Measurements from ENCODE around the gene COMMD4. TPM values are rescaled to one million over a fixed set of nuclear protein-coding genes. Genes with fewer than 3 reads are reported as not detected.
"Not testable (repeated sequence)": the region's sequence is repeated elsewhere in the genome, so short reads cannot be mapped to it uniquely, and the experiment has no call there.

Gene COMMD4
- total and polyA plus RNA-seq, 2 of the 4 experiments (the other 2 are of a cell fraction): 91.2 to 133 TPM

GRCh38 chr15:75342221-75342620 lies 6.4 kb downstream of the COMMD4 start:
- dilution Hi-C loops (cut with HindIII; ENCODE audit: low sequenced_read_pairs, unreplicated experiment) (no loop called here), intact Hi-C loops (cut with micrococcal nuclease) (no loop called here), in situ Hi-C loops (cut with MboI; ENCODE audit: low sequenced_read_pairs) (no loop called here)
- Histone ChIP-seq H4K20me1 (ENCODE audit: insufficient read depth, low read length) (no peaks in the 10 kb centered on the region), H3K9ac (ENCODE audit: low read depth, low read length) (no peak overlapping the region), H3K27ac (ENCODE audit: insufficient read depth, low read length) (no peak overlapping the region), H3K56ac (ENCODE audit: extremely low read depth, insufficient read depth, low read length) (no peak overlapping the region), H2AK9ac (replicated peaks; ENCODE audit: low read depth, low read length, poor library complexity) (no peak overlapping the region), H4K91ac (ENCODE audit: insufficient read depth, low read depth, low read length) (no peak overlapping the region), H3K4me3 (ENCODE audit: insufficient read depth, low read depth, low read length) (no peak overlapping the region), H3K23ac (ENCODE audit: low read depth, low read length) (no peak overlapping the region), H3K4me1 (ENCODE audit: control insufficient read depth, insufficient read depth, low read length) (peaks cover 4% of the 10 kb centered on the region; the same call in 1 of the 2 replicates), H3K4me2 (ENCODE audit: low read depth, low read length) (no peak overlapping the region), H2BK15ac (ENCODE audit: low read depth, low read length) (no peak overlapping the region), H3K18ac (ENCODE audit: low read depth, low read length) (no peak overlapping the region), H3K9me1 (ENCODE audit: insufficient read depth, low read length) (no peaks in the 10 kb centered on the region), H2AK5ac (ENCODE audit: low read depth, low read length) (no peak overlapping the region), H2AFZ (replicated peaks; ENCODE audit: low read length, poor library complexity) (no peak overlapping the region), H4K8ac (ENCODE audit: low read depth in 2 of 2, low read length in 2 of 2) (no peak overlapping the region), H3K9me3 (ENCODE audit: control insufficient read depth, insufficient read depth, low read length) (no peaks in the 10 kb centered on the region), H3K27me3 (ENCODE audit: control insufficient read depth, insufficient read depth, low read length) (no peaks in the 10 kb centered on the region; the same call in 1 of the 2 replicates), H3K14ac (replicated peaks; ENCODE audit: low read depth, low read length) (no peak overlapping the region), H3K79me1 (ENCODE audit: low read depth in 1 of 2, low read length in 2 of 2) (peaks cover 0 to 3% of the 10 kb centered on the region in 2 experiments; a peak in 3 of 4 replicates), H3K4ac (ENCODE audit: low read depth, low read length) (no peak overlapping the region), H3K36me3 (ENCODE audit: control insufficient read depth, insufficient read depth, low read length) (peaks cover 16% of the 10 kb centered on the region), H2BK20ac (ENCODE audit: low read depth, low read length) (no peak overlapping the region), H2BK5ac (ENCODE audit: low read depth, low read length, poor library complexity, severe bottlenecking) (no peak overlapping the region), H4K5ac (ENCODE audit: low read depth, low read length) (no peak overlapping the region), H2BK120ac (ENCODE audit: low read depth, low read length) (no peak overlapping the region)
- ChIA-PET CTCF (no interaction called here), POLR2A (ENCODE audit: unreplicated experiment) (no interaction called here)
- no peak for ATAC-seq (ENCODE audit: low read depth)
- no TSS peak for BruUV-seq (replicated peaks)
- WGBS, 2 experiments (ENCODE audit: extremely low coverage in 2 of 2, insufficient read length in 1 of 2): 83% methylated on average over 1 of the region's 6 CpGs; no CpG with 5 or more reads in 1 of the 2 experiments
- TF ChIP-seq USF2 (IDR thresholded peaks at IDR 0.05; ENCODE audit: low read depth, low read length): no peak
- TF ChIP-seq POLR2A (IDR thresholded peaks at IDR 0.05; ENCODE audit: low read depth, low read length): no peak
- no peak for TF ChIP-seq CEBPB (IDR thresholded peaks at IDR 0.05; ENCODE audit: low read depth, low read length)
- TF ChIP-seq RCOR1 (IDR thresholded peaks at IDR 0.05; ENCODE audit: insufficient replicate concordance, low read length): no peak
- no peak for DNase-seq

GRCh38 chr15:75343953-75344352 lies 8.1 kb downstream of the COMMD4 start:
- H3K18ac ChIP-seq (ENCODE audit: low read depth, low read length); H3K4me3 ChIP-seq (ENCODE audit: insufficient read depth, low read depth, low read length); H4K8ac ChIP-seq (ENCODE audit: low read depth in 2 of 2, low read length in 2 of 2); in situ Hi-C loops (cut with MboI; ENCODE audit: low sequenced_read_pairs); H2AK9ac ChIP-seq (replicated peaks; ENCODE audit: low read depth, low read length, poor library complexity); dilution Hi-C loops (cut with HindIII; ENCODE audit: low sequenced_read_pairs, unreplicated experiment); H2BK20ac ChIP-seq (ENCODE audit: low read depth, low read length); intact Hi-C loops (cut with micrococcal nuclease); H3K23ac ChIP-seq (ENCODE audit: low read depth, low read length); H3K27me3 ChIP-seq (ENCODE audit: control insufficient read depth, insufficient read depth, low read length); H2BK15ac ChIP-seq (ENCODE audit: low read depth, low read length); H4K91ac ChIP-seq (ENCODE audit: insufficient read depth, low read depth, low read length); DNase-seq; H2BK5ac ChIP-seq (ENCODE audit: low read depth, low read length, poor library complexity, severe bottlenecking); H2AFZ ChIP-seq (replicated peaks; ENCODE audit: low read length, poor library complexity); H3K79me1 ChIP-seq (ENCODE audit: low read depth in 1 of 2, low read length in 2 of 2); POLR2A ChIA-PET (ENCODE audit: unreplicated experiment); H3K9me1 ChIP-seq (ENCODE audit: insufficient read depth, low read length); H2BK120ac ChIP-seq (ENCODE audit: low read depth, low read length); H3K9me3 ChIP-seq (ENCODE audit: control insufficient read depth, insufficient read depth, low read length); H3K27ac ChIP-seq (ENCODE audit: insufficient read depth, low read length); H4K5ac ChIP-seq (ENCODE audit: low read depth, low read length); H4K20me1 ChIP-seq (ENCODE audit: insufficient read depth, low read length); CTCF ChIA-PET; H3K56ac ChIP-seq (ENCODE audit: extremely low read depth, insufficient read depth, low read length); H3K4me1 ChIP-seq (ENCODE audit: control insufficient read depth, insufficient read depth, low read length); H3K4ac ChIP-seq (ENCODE audit: low read depth, low read length); H3K4me2 ChIP-seq (ENCODE audit: low read depth, low read length); H3K14ac ChIP-seq (replicated peaks; ENCODE audit: low read depth, low read length); ATAC-seq (ENCODE audit: low read depth); H3K9ac ChIP-seq (ENCODE audit: low read depth, low read length); H2AK5ac ChIP-seq (ENCODE audit: low read depth, low read length); BruUV-seq (replicated peaks): not testable (repeated sequence)
- H3K36me3 ChIP-seq (ENCODE audit: control insufficient read depth, insufficient read depth, low read length): peaks cover 14% of the 10 kb centered on the region
- 30% methylated on average over 2 of the region's 8 CpGs; no CpG with 5 or more reads in 1 of the 2 experiments for WGBS, 2 experiments (ENCODE audit: extremely low coverage in 2 of 2, insufficient read length in 1 of 2)

Data from IMR-90 (cell line).